H1 (cell line): ENCODE data around the gene WNT5A. TPM values are rescaled to one million over a fixed set of nuclear protein-coding genes. Genes with fewer than 3 reads are reported as not detected.
A peak's percentile ranks its signal among the peaks of the same experiment; 100 is the strongest.

ENCODE experiments used
- CTCF ChIA-PET: fragments of 300-600 bp; sonication (Branson Sonifier 250); formaldehyde crosslinking; loops from one replicate; lab custom pipeline; 2021; ENCODE audit not compliant: partially characterized antibody; lab: Charles Lee
- POLR2A ChIA-PET: fragments of 300-600 bp; sonication (Branson Sonifier 250); formaldehyde crosslinking; loops from one replicate; lab custom pipeline; 2021; ENCODE audit warnings: inconsistent platforms; ENCODE audit not compliant: partially characterized antibody; lab: Charles Lee
- DNase-seq, 2 experiments: peaks; one replicate each; pipeline versions ENCODE4 v3.0.0 to v3.0.0-alpha.2; 2010 to 2022; ENCODE audit warnings: low spot score in 2 of 2, low read depth in 1 of 2, mixed read lengths in 1 of 2
- FAIRE-seq: peaks from 2 replicates; lab custom pipeline; 2011; peaks lifted over from hg19 to GRCh38; lab: Jason Lieb, UNC
- H2AFZ ChIP-seq: 2 replicates; pipeline ENCODE4 v1.8.1; 2012; ENCODE audit warnings: low read length, inconsistent platforms
- H2AK5ac ChIP-seq: 2 replicates; pipeline ENCODE4 v1.6.1; 2013; ENCODE audit warnings: low read depth, low read length
- H2BK120ac ChIP-seq: replicated peaks from 2 replicates; pipeline ENCODE3; 2013; ENCODE audit warnings: low read depth, low read length, inconsistent platforms
- H2BK12ac ChIP-seq: 2 replicates; pipeline ENCODE4 v1.6.1; 2013; ENCODE audit warnings: low read depth, low read length
- H2BK15ac ChIP-seq: 2 replicates; pipeline ENCODE4 v1.6.1; 2013; ENCODE audit warnings: low read length
- H2BK20ac ChIP-seq: 2 replicates; pipeline ENCODE4 v1.6.1; 2013; ENCODE audit warnings: low read length
- H2BK5ac ChIP-seq: 2 replicates; pipeline ENCODE4 v1.6.1; 2013; ENCODE audit warnings: low read depth, low read length
- H3K14ac ChIP-seq: 2 replicates; pipeline ENCODE4 v1.6.1; 2013; ENCODE audit warnings: inconsistent platforms; ENCODE audit not compliant: insufficient read length
- H3K18ac ChIP-seq: 2 replicates; pipeline ENCODE4 v1.6.1; 2013; ENCODE audit warnings: low read length; ENCODE audit errors: extremely low read depth
- H3K23ac ChIP-seq: 2 replicates; pipeline ENCODE4 v1.6.1; 2013; ENCODE audit warnings: inconsistent platforms; ENCODE audit not compliant: insufficient read length
- H3K23me2 ChIP-seq: 2 replicates; pipeline ENCODE4 v1.6.1; 2013; ENCODE audit warnings: low read depth, low read length
- H3K27ac ChIP-seq: 2 replicates; pipeline ENCODE4 v1.6.1; 2011; ENCODE audit warnings: low read depth, low read length, inconsistent platforms
- H3K27me3 ChIP-seq, 4 experiments: replicated peaks in 1 of 4; 1 replicate in 1 of 4; 2 replicates in 3 of 4; pipeline versions ENCODE4 v1.6.1 to v1.8.1; 2011 to 2013; ENCODE audit warnings: low read length in 3 of 4, mild to moderate bottlenecking in 3 of 4, inconsistent platforms in 2 of 4, mixed read lengths in 2 of 4, moderate library complexity in 1 of 4; ENCODE audit not compliant: control insufficient read depth in 3 of 4, insufficient read depth in 3 of 4; ENCODE audit errors: extremely low read depth in 1 of 4
- H3K36me3 ChIP-seq, 4 experiments: 2 replicates each; pipeline versions ENCODE4 v1.6.1 to v1.8.1; 2011 to 2013; ENCODE audit warnings: mild to moderate bottlenecking in 4 of 4, low read length in 3 of 4, moderate library complexity in 2 of 4, control low read depth in 1 of 4, inconsistent platforms in 1 of 4; ENCODE audit not compliant: insufficient read depth in 4 of 4, control insufficient read depth in 2 of 4
- H3K4ac ChIP-seq: replicated peaks from 2 replicates; pipeline ENCODE3; 2013; ENCODE audit warnings: low read length, low read depth, mixed read lengths, inconsistent platforms; ENCODE audit not compliant: insufficient read length
- H3K4me1 ChIP-seq, 4 experiments: replicated peaks in 1 of 4; 1 replicate in 1 of 4; 2 replicates in 3 of 4; pipeline versions ENCODE4 v1.6.1 to v1.8.1; 2011 to 2013; ENCODE audit warnings: low read length in 3 of 4, inconsistent platforms in 2 of 4, mixed read lengths in 1 of 4; ENCODE audit not compliant: insufficient read depth in 4 of 4, control insufficient read depth in 3 of 4
- H3K4me2 ChIP-seq, 2 experiments: 2 replicates each; pipeline versions ENCODE4 v1.6.1 to v1.8.1; 2011 to 2013; ENCODE audit warnings: low read depth in 2 of 2, low read length in 2 of 2, control low read depth in 1 of 2, inconsistent platforms in 1 of 2, mild to moderate bottlenecking in 1 of 2; ENCODE audit not compliant: insufficient read depth in 1 of 2
- H3K4me3 ChIP-seq, 4 experiments: fragments of 200-600, 300-600 bp in 1 of 4; sonication (generic), shearing (Covaris generic), sonication (Bioruptor Twin) in 1 of 4; 2 replicates each; pipeline versions ENCODE4 v1.5.1 to v1.8.1; 2011 to 2016; ENCODE audit warnings: low read length in 4 of 4, low read depth in 3 of 4, control low read depth in 2 of 4, inconsistent platforms in 2 of 4, mild to moderate bottlenecking in 2 of 4, mixed read lengths in 1 of 4, moderate library complexity in 1 of 4; ENCODE audit not compliant: insufficient read depth in 2 of 4; ENCODE audit errors: extremely low read depth in 1 of 4
- H3K56ac ChIP-seq: replicated peaks from 2 replicates; pipeline ENCODE3; 2013; ENCODE audit warnings: low read depth, mild to moderate bottlenecking, mixed read lengths, low read length, inconsistent platforms; ENCODE audit not compliant: insufficient read length
- H3K79me1 ChIP-seq: 2 replicates; pipeline ENCODE4 v1.6.1; 2013; ENCODE audit warnings: low read depth, low read length, control low read depth
- H3K79me2 ChIP-seq, 2 experiments: 2 replicates each; pipeline versions ENCODE4 v1.6.1 to v1.8.1; 2012 to 2013; ENCODE audit warnings: low read length in 2 of 2, mild to moderate bottlenecking in 2 of 2, inconsistent platforms in 1 of 2; ENCODE audit not compliant: insufficient read depth in 2 of 2, control insufficient read depth in 1 of 2
- H3K9ac ChIP-seq, 4 experiments: replicated peaks in 1 of 4; 1 replicate in 1 of 4; 2 replicates in 3 of 4; pipeline versions ENCODE4 v1.6.1 to v1.8.1; 2011 to 2013; ENCODE audit warnings: low read depth in 3 of 4, low read length in 3 of 4, control low read depth in 2 of 4, mild to moderate bottlenecking in 2 of 4, moderate library complexity in 2 of 4, inconsistent platforms in 1 of 4; ENCODE audit errors: extremely low read depth in 1 of 4
- H3K9me3 ChIP-seq, 2 experiments: 2 replicates each; pipeline versions ENCODE4 v1.6.1 to v1.8.1; 2012 to 2013; ENCODE audit warnings: mild to moderate bottlenecking in 2 of 2, moderate library complexity in 2 of 2, control low read depth in 1 of 2, inconsistent platforms in 1 of 2, low read depth in 1 of 2, low read length in 1 of 2, mixed read lengths in 1 of 2; ENCODE audit not compliant: insufficient read depth in 2 of 2
- H4K20me1 ChIP-seq, 2 experiments: replicated peaks in 1 of 2; 2 replicates each; pipeline versions ENCODE3 to v1.8.1; 2011 to 2013; ENCODE audit warnings: inconsistent platforms in 2 of 2, low read length in 2 of 2, mild to moderate bottlenecking in 1 of 2; ENCODE audit not compliant: insufficient read depth in 2 of 2, control insufficient read depth in 1 of 2
- H4K5ac ChIP-seq: 2 replicates; pipeline ENCODE4 v1.6.1; 2013; ENCODE audit warnings: low read length, low read depth, mixed read lengths, inconsistent platforms; ENCODE audit not compliant: insufficient read length
- H4K8ac ChIP-seq: 2 replicates; pipeline ENCODE4 v1.8.0; 2013; ENCODE audit warnings: mild to moderate bottlenecking, moderate library complexity, low read length, inconsistent platforms; ENCODE audit not compliant: insufficient read depth; ENCODE audit errors: extremely low read depth
- H4K91ac ChIP-seq: replicated peaks from 2 replicates; pipeline ENCODE3; 2013; ENCODE audit warnings: low read length, mixed read lengths, inconsistent platforms; ENCODE audit not compliant: insufficient read length
- EP300 ChIP-seq, 2 experiments: IDR thresholded peaks; 1 replicate in 1 of 2; 2 replicates in 1 of 2; pipeline ENCODE4 v1.6.1; 2011 to 2012; ENCODE audit warnings: low read depth in 2 of 2, low read length in 2 of 2, mild to moderate bottlenecking in 2 of 2, borderline replicate concordance in 1 of 2, inconsistent platforms in 1 of 2, moderate library complexity in 1 of 2
- EZH2 ChIP-seq: fragments of 200-600 bp; sonication (generic); IDR thresholded peaks from 2 replicates; pipeline ENCODE4 v1.7.1; 2012; ENCODE audit warnings: low read depth, mild to moderate bottlenecking, moderate library complexity, low read length, inconsistent platforms; ENCODE audit not compliant: severe bottlenecking
- TAF7 ChIP-seq: optimal IDR thresholded peaks from 2 replicates; pipeline ENCODE3; 2011; ENCODE audit warnings: low read depth, mild to moderate bottlenecking, inconsistent platforms, low read length, moderate library complexity, borderline replicate concordance
- WGBS, 2 experiments: shearing (Covaris generic) in 1 of 2; methylation state at CpG; one replicate each; pipeline versions ENCODE4 v1.1.6 to v1.1.7; 2013 to 2015; ENCODE audit warnings: low lambda C conversion rate in 2 of 2, mixed read lengths in 2 of 2, inconsistent platforms in 1 of 2, low coverage in 1 of 2, missing lambda C conversion rate in 1 of 2; ENCODE audit not compliant: insufficient replicate concordance in 2 of 2, insufficient coverage in 1 of 2, insufficient read length in 1 of 2; ENCODE audit errors: extremely low coverage in 1 of 2, missing lambda C conversion rate in 1 of 2; 5-methylcytosine and 5-hydroxymethylcytosine counted together
- polyA plus RNA-seq, 7 experiments: library from polyadenylated mRNA; depleted of rRNA in 3 of 7; stranded (reverse) in 5 of 7; unstranded in 2 of 7; fragments of >200 nt in 5 of 7; fragments of 200-250 nt in 2 of 7; gene quantifications; 1 replicate in 5 of 7; 2 replicates in 1 of 7; 4 replicates in 1 of 7; pipeline versions ENCODE4 v1.2.1 to v1.2.3, GENCODE V29; 2011 to 2013; ENCODE audit warnings: missing spikeins in 2 of 7, mixed read lengths in 2 of 7
- total RNA-seq: library from RNA; stranded (reverse); fragmentation: NEBNext Ultra II Directional; extraction: Animal tissue kit (Norgen Biotek cat#: 25700); gene quantifications from 2 replicates; pipeline ENCODE4 v1.2.1, GENCODE V29; 2021

The WNT5A gene
- total and polyA plus RNA-seq, 2 of the 8 experiments (the other 6 are each of a cell fraction or from before 2014, with no cell fraction given): 3.9 to 5.6 TPM

DNA sequence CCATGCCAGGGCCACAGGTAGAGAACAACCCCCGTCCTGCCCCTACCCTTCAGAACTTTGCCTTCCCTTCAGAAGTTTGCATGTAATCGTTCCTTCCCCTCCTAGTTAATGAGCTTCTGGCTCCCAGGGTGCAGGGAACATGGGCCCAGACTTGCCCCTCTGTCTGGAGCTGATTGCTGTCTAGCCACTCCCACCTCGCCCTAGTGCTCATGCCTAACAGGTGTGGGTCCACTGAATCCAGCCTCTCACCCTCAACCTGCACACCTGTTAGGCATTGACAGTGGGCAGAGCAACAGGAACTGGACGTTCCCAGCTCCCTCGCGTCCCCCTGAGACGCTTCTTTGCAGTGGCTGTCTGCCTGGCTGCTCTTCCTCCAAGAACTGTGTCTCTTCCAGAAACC, 40.3 kb downstream of the WNT5A start:
- Histone ChIP-seq H3K79me1 (no peaks in the 10 kb centered on the region), H2BK15ac (no peak overlapping the region), H3K14ac (no peak overlapping the region), H2AK5ac (no peak overlapping the region), H4K20me1 (no peaks in the 10 kb centered on the region), H2BK5ac (no peak overlapping the region), H3K23ac (no peak overlapping the region), H4K8ac (peak overlapping the region; percentile 40), H3K18ac (no peak overlapping the region), H3K36me3 (no peaks in the 10 kb centered on the region), H3K79me2 (no peaks in the 10 kb centered on the region), H3K4me2 (no peak overlapping the region), H3K23me2 (no peaks in the 10 kb centered on the region), H2BK20ac (no peak overlapping the region), H3K27me3 (no peaks in the 10 kb centered on the region; a peak in 1 of 7 replicates), H2BK12ac (no peak overlapping the region), H4K5ac (no peak overlapping the region), H3K27ac (no peak overlapping the region), H3K56ac (no peak overlapping the region), H3K4me3 (no peak overlapping the region), H2AFZ (no peak overlapping the region), H3K4ac (no peak overlapping the region), H3K4me1 (no peaks in the 10 kb centered on the region), H3K9ac (no peak overlapping the region), H3K9me3 (no peaks in the 10 kb centered on the region), H2BK120ac (no peak overlapping the region), H4K91ac (no peak overlapping the region)
- no peak for FAIRE-seq
- TF ChIP-seq TAF7 (no peak), EZH2 (no peak), EP300 (IDR thresholded peaks at IDR 0.05; ENCODE audit: borderline replicate concordance in 1 of 2, low read depth in 2 of 2, low read length in 2 of 2) (no peak)
- POLR2A ChIA-PET: interaction anchor here (1.0 kb wide), 1 partner anchor 9 kb away, joined by 3 read pairs; no protein-coding TSS in a partner anchor
- 82% methylated on average over 7 of the region's 7 CpGs; no CpG with 5 or more reads in 1 of the 2 experiments for WGBS, 2 experiments
- CTCF ChIA-PET: no interaction called here
- peak in 1 of 2 experiments; percentile 39 for DNase-seq
